Uterus (tissue), 2 donors: ENCODE data around the gene NKX2-8.

Experiments used
- CTCF ChIP-seq, 4 experiments: fragments of 200-600 bp in 2 of 4; fragments of 450-650 bp in 2 of 4; sonication (generic) in 2 of 4; IDR thresholded peaks; one replicate each; pipeline ENCODE4 v1.5.1; 2016 to 2019; ENCODE audit warnings: antibody characterized with exemption in 4 of 4, mild to moderate bottlenecking in 2 of 4, moderate library complexity in 1 of 4
- POLR2A ChIP-seq, 2 donors: fragments of 450-650 bp; IDR thresholded peaks; one replicate each; pipeline ENCODE4 v1.6.1; 2016; ENCODE audit warnings: antibody characterized with exemption in 2 of 2, mild to moderate bottlenecking in 1 of 2, moderate library complexity in 1 of 2

GRCh38 chr14:36582874-36583241, 444 bp upstream of the NKX2-8 start:
- TF ChIP-seq CTCF (IDR thresholded peaks at IDR 0.05) (no peak), POLR2A (IDR thresholded peaks at IDR 0.05) (no peak)
